ENCODE measurements around the gene PRPSAP2. TPM values are rescaled to one million over a fixed set of nuclear protein-coding genes. Genes with fewer than 3 reads are reported as not detected.

PRPSAP2 gene
- total RNA-seq, 6 experiments from 2014 or later, result 20.4 to 27.2 (median 23.1) TPM

DNA sequence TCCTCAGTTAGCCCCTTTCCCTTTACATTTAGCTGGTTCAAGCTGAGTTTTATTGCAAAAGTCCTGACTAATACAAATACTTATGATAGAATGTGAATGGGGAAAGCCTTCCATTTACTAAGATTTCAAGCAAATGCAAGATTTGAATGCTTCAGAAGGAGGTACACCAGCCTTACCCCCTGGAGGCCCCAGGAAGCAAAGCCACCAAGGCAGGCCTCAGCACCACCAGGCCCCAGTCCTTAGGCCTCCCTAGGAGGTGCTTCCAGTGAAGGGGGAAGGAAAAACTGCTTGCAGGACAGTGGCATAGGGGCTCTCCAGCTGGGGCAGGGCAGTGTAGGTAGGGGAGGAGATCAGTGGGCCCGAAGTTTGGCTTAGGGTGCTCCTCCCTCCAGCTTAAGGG is 7.3 kb upstream of the PRPSAP2 start:
- Mint-ChIP-seq H3K4me3 (no peak overlapping the region), H3K9me3 (no peaks in the 10 kb centered on the region), H3K4me1 (ENCODE audit: low read depth) (peaks cover 22% of the 10 kb centered on the region), H3K27ac (no peak overlapping the region), H3K36me3 (ENCODE audit: low read depth) (no peaks in the 10 kb centered on the region; the same call in 1 of the 2 replicates), H3K27me3 (ENCODE audit: insufficient read depth) (peaks cover 1% of the 10 kb centered on the region; the same call in 1 of the 2 replicates)
- TF ChIP-seq, protein P1, sequence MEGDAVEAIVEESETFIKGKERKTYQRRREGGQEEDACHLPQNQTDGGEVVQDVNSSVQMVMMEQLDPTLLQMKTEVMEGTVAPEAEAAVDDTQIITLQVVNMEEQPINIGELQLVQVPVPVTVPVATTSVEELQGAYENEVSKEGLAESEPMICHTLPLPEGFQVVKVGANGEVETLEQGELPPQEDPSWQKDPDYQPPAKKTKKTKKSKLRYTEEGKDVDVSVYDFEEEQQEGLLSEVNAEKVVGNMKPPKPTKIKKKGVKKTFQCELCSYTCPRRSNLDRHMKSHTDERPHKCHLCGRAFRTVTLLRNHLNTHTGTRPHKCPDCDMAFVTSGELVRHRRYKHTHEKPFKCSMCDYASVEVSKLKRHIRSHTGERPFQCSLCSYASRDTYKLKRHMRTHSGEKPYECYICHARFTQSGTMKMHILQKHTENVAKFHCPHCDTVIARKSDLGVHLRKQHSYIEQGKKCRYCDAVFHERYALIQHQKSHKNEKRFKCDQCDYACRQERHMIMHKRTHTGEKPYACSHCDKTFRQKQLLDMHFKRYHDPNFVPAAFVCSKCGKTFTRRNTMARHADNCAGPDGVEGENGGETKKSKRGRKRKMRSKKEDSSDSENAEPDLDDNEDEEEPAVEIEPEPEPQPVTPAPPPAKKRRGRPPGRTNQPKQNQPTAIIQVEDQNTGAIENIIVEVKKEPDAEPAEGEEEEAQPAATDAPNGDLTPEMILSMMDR (IDR thresholded peaks at IDR 0.05), result no peak
- DNase-seq, result no peak

DNA sequence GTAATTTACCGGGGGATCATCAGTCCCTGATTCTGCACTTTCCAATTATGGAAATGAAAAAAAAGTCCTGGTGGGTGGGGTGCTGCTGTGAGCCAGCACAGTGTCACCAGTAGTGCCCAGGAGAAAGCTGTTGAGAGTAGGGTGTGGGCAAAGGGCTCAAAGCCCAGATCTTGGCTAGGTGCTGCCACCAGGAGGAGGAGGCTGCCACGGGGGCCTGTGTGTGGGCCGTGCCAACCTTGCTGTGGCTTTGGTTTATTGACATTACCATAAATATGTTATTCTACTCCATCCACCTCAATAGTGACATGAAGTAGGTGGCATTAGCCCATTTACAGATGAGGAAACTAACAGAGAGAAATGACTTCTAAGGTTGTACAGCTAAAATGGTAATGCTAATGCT is 6.7 kb upstream of the PRPSAP2 start:
- Mint-ChIP-seq H3K27ac (no peak overlapping the region), H3K36me3 (ENCODE audit: low read depth) (no peaks in the 10 kb centered on the region; the same call in 1 of the 2 replicates), H3K27me3 (ENCODE audit: insufficient read depth) (peaks cover 1% of the 10 kb centered on the region; the same call in 1 of the 2 replicates), H3K9me3 (no peaks in the 10 kb centered on the region), H3K4me1 (ENCODE audit: low read depth) (peaks cover 23% of the 10 kb centered on the region), H3K4me3 (no peak overlapping the region)
- no peak for DNase-seq
- TF ChIP-seq, protein P1 (IDR thresholded peaks at IDR 0.05), result no peak

DNA sequence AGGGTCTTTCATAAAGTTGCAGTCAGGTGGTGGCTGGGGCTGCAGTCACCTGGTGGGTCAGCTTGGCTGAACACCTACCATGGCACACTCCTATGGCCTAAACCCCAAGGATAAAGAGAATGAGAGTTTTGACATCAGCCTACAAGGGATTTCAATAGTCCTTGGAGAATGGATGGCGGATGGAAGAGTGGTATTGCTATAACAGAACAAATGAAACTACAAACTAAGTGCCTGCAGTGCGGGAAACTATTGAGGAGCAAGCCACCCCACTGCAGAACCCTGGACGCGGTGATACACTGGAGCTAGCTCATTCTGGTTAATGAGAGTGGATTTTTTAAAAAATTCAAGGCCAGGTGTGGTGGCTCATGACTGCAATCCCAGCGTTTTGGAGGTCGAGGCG is 3.0 kb upstream of the PRPSAP2 start:
- DNase-seq, result no peak
- H3K36me3 Mint-ChIP-seq (ENCODE audit: low read depth), result peaks cover under 1% of the 10 kb centered on the region; the same call in 1 of the 2 replicates
- H3K27me3 Mint-ChIP-seq (ENCODE audit: insufficient read depth), result no peaks in the 10 kb centered on the region; the same call in 1 of the 2 replicates
- no peaks in the 10 kb centered on the region for H3K9me3 Mint-ChIP-seq
- no peak overlapping the region for H3K27ac Mint-ChIP-seq
- peaks cover 28% of the 10 kb centered on the region for H3K4me1 Mint-ChIP-seq (ENCODE audit: low read depth)
- H3K4me3 Mint-ChIP-seq, result peak overlapping the region; percentile 98
- TF ChIP-seq, protein P1 (IDR thresholded peaks at IDR 0.05), result no peak

DNA sequence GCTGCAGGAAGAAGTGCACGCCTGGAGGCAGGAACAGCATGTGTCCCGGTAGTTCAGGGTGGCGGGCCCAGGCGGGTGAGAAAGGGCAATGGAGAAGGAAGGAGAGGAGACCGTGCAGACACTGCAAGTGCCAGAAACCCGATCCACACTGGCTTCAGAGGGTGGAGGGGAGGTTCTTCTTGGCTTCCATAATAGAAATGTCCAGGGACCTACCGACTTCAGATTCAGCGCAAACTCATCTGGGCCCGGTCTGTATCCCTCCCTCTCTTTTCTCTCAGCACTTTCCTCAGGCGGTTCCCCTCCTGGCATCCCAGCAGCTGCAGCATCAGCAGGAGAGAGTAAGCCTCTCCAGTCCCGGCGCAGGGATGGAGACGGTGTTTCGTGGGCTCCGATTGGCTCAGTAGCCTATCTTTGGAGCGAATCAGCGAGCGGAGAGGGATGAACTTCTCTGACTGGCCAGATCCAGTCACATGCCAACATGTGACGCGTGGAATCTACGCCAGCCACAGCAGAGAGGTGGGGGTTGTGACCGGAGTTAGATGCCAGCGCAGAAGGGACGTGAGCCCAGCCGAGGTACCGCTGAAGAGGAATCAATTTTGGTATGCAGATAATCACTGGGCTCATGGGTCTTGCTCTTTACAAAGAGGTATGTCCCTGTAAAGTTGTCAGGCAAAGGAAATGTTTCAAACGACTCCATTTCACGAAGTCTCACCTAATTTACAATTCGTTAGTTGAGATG is 1.9 kb upstream of the PRPSAP2 start:
- no peaks in the 10 kb centered on the region; the same call in 1 of the 2 replicates for H3K27me3 Mint-ChIP-seq (ENCODE audit: insufficient read depth)
- TF ChIP-seq, protein P1 (IDR thresholded peaks at IDR 0.05), result no peak
- DNase-seq, result peak; percentile 94
- H3K4me1 Mint-ChIP-seq (ENCODE audit: low read depth), result peaks cover 35% of the 10 kb centered on the region
- H3K4me3 Mint-ChIP-seq, result peak overlapping the region; percentile 98
- H3K9me3 Mint-ChIP-seq, result no peaks in the 10 kb centered on the region
- H3K27ac Mint-ChIP-seq, result peak overlapping the region; percentile 83
- H3K36me3 Mint-ChIP-seq (ENCODE audit: low read depth), result peaks cover 8% of the 10 kb centered on the region; the same call in 1 of the 2 replicates

DNA sequence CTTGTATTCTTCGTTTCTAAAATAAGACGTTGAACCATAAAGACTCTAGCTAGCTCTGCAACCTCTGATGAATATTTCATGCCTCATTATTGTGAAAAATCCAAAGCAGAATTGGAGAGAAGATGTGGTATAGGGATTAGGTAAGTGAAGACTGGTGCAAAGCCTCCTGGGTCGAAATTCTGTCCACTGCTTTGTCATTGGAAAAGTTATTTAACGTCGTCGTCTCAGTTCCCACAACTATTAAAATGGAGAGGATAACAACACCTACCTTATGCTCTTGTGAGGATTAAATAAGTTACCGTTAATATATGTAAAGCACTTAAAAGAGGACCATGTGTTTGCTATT is 1.4 kb upstream of the PRPSAP2 start:
- no peak for DNase-seq
- peaks cover 8% of the 10 kb centered on the region; the same call in 1 of the 2 replicates for H3K36me3 Mint-ChIP-seq (ENCODE audit: low read depth)
- no peaks in the 10 kb centered on the region; the same call in 1 of the 2 replicates for H3K27me3 Mint-ChIP-seq (ENCODE audit: insufficient read depth)
- no peaks in the 10 kb centered on the region for H3K9me3 Mint-ChIP-seq
- H3K4me3 Mint-ChIP-seq, result peak overlapping the region; percentile 98
- H3K27ac Mint-ChIP-seq, result peak overlapping the region; percentile 83
- H3K4me1 Mint-ChIP-seq (ENCODE audit: low read depth), result peaks cover 37% of the 10 kb centered on the region
- TF ChIP-seq, protein P1 (IDR thresholded peaks at IDR 0.05), result no peak
